ENCODE results near the gene CCDC63.

- TF ChIP-seq CTCF (conservative IDR thresholded peaks at IDR 0.05 in 1 of 2, IDR thresholded peaks at IDR 0.05 in 1 of 2; ENCODE audit: low read depth in 1 of 2, low read length in 2 of 2), result no peak
- no peak for TF ChIP-seq EZH2 (IDR thresholded peaks at IDR 0.05; ENCODE audit: low read length, missing control alignments)
Measured at GRCh38 chr12:110930348-110931314, 83.8 kb downstream of the CCDC63 start.

Measured in fibroblast of lung (primary cell).